GM19468 (cell line): ENCODE results near the gene LRRK1.

Source experiments
- ATAC-seq: cut with Tn5 transposase; IDR thresholded peaks from one replicate; pipeline ENCODE4 v1.9.1; 2021; ENCODE audit warnings: mild to moderate bottlenecking, moderate library complexity, moderate number of reproducible peaks; ENCODE audit not compliant: unreplicated experiment; ENCODE audit errors: extremely low read depth

The LRRK1 gene

DNA sequence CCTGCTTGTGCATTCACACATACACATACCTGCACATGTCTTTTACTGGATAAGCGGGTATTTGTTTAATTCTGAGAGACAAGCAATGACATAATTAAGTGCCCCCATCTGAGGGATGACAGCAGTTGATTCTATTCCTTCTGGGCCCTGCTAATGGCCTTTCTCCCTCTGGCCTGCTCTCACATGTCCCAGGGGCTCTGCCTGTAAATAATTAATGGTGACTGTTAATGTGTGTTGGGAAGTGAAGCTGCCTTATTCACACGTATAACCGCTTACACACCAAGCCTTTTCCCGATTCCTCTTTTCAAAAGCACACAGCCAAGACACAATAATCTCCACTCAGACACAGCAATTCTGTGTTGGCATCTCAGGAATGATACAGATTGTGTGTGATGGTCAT, 47.8 kb downstream of the LRRK1 start:
- ATAC-seq: peak; percentile 56

DNA sequence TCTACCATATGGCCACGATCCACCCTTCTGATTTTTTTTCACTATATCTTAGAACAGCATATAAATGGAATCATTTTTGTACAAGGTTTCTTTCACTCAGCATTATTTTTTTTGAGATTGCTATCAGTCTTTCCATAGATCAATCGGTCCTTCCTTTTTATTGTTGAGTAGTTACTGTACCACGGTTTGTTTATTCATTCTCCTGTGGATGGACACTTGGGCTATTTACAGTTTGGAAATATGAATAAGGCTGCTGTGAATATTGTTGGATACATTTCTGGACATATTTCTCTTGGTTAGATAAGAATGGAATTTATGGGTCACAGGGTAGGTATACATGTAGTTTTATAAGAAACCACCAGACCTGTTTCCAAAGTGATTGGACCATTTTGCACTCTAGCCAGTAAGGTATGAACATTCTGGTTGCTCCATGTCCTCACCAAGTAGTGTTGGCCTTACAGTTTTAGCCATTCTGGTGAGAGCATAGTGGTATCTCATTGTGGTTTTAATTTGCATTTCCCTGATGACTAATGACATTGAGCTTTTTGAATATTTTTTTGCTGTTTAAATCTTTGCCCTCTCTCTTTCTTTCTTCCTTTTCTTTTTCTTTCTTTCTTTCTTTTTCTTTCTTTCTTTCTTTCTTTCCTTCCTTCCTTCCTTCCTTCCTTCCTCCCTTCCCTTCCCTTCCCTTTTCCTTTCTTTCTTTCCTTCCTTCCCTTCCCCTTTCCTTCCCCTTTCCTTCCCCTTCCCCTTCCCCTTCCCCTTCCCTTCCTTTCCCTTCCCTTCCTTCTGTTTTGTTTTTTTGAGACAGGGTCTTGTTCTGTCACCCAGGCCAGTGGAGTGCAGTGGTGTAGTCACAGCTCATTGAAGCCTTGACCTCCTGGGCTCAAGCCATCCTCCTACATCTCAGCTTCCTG, 49.2 kb downstream of the LRRK1 start:
- ATAC-seq: peak; percentile 52

DNA sequence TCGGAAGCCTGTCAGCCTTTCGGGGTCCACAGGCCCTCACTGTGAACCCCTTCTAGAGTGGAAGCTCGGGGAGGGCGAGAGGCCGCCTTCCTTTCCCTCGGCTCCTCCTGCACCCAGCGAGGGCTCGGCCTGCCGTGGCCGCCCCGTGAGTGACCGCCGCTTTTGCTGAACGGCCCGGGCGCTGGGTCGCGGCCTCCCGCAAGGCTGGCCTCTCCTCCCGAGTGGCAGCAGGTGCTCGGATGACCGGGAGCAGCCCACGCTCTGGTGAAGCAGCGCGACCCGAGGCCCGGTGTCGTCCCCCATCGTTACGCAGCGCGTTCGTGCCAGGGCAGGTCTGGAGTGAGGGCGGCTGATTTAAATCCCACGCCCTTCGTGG, 53.8 kb downstream of the LRRK1 start:
- no peak for ATAC-seq

GRCh38 chr15:100973351-100974111, 54.4 kb downstream of the LRRK1 start:
- ATAC-seq: no peak

GRCh38 chr15:100975043-100975442, 55.9 kb downstream of the LRRK1 start:
- no peak for ATAC-seq

DNA sequence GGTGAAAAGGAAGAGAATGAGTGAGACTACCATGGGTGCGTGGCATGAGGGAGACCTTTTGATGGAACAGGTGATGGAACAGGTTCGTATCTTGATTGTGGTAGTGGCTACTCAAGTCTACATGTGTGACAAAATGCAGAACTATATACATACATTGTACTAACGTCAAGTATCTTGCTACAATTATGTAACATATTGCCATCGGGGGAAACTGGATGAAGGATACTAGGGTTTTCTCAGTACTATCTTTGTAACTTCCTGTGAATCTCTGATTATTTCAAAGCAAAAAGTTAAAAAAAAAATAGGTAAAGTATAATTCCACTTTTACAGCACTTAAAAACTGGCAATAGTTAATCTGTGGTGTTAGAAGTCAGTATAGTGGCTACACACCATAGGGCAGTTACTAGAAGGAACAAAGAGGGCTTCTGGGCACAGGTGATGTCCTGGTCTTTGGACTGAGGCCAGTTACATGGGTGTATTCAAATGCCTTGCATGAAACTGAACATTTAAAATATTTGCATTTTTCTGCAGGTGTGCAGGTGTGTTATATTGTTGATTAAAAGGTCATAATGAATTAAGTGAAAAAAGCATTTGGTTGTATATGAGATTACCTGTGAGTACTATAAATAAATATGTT, 61.4 kb downstream of the LRRK1 start:
- ATAC-seq: no peak

- no peak for ATAC-seq
These were observed 61.9 kb downstream of the LRRK1 start for GRCh38 chr15:100981086-100981485.

GRCh38 chr15:100983221-100983620, 64.1 kb downstream of the LRRK1 start:
- no peak for ATAC-seq

DNA sequence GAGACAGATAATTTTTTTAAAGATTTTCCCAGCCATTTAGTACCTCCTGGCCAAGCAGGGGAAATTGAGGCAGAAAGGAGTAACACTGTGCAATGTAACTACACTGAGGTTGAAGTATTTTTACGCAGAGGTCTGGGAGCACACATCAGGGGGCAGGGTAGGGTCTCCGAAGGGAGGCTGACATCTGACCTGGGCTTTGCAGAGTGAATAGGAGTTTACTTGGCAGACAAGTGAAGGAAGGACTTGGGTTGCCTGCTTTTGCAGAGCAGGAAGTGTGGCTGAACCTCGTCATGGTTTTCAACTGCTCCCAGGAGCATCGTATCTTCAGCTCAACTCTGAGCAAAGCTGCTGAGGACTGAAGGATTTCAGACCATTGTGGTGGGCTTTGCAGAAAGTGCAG, 66.2 kb downstream of the LRRK1 start:
- no peak for ATAC-seq

GRCh38 chr15:100986158-100986896, 67.2 kb downstream of the LRRK1 start:
- no peak for ATAC-seq

- no peak for ATAC-seq
These were observed 68.0 kb downstream of the LRRK1 start for GRCh38 chr15:100987143-100987542.

DNA sequence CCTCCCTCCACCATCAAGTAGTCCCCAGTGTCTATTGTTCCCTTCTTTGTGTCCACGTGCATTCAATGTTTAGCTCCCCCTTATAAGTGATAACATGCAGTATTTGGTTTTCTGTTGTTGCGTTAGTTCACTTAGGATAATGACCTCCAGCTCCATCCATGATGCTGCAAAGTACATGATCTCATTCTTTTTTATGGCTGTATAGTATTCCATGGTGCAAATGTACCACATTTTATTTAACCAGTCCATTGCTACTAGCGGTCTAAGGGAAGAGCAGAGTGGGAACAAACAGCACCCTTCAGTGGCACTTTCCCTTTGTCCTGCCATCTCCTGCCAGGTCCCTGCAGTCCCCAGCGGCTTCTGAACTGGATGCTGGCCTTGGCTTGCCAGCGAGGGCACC, 69.1 kb downstream of the LRRK1 start:
- no peak for ATAC-seq

DNA sequence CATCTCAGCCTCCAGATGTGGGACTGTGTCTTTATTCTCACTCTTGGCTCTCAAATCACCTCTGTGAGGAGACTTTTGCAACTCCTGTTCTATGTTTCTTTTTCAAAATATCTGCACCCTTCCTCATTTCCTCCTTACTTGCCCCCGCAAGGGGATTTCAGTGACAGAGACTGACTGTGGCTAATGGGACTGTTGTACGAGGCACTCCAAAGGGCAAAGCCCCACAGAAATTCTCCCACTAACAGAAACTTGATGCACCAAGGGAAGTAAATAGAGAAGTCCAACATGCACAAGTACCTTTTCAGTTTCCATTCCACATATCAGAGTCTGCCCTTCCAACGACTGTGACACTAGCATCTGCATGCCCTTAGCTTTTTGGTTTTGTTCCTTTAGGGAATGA, 69.7 kb downstream of the LRRK1 start:
- ATAC-seq: no peak

DNA sequence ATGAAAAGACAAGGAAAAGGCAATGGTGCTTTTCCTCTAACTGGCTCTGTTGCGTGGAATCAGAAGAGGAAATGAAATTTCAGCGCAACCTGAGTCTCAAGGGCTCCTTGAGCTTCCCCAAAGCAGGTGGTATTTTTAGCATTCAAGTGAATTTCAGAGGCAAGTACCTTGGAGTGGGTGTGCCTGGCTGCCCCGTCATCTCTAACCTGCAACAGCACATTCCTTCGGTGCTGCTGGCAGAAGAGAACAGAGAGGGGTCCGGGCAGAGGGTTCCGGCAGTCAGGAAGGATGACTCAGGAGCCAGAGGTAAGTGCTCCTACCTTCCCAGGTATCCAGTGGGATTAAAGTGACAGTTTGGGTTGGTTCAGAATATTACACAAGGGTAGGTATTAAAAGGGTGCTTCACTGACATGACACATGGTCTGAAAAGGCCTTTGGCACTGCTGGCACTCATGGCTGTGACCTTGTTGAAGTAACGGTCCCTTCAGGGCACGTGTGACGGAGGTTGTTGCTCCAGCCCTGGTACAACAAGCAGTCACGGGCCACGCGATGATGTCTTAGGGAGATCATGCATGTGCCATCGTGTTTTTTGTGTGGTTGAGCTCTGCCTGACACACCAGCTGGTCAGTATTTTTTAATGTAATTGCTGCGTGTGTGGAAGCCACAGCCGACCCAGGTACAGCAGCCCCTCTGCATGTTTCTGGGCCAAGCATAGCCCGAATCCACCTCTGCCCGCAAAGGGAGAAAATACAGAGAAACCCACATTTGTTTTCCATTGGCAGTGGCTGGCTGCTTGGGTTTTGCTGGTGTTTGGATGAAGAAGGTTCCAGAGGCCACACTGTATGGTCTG, 75.7 kb downstream of the LRRK1 start:
- ATAC-seq: no peak

- no peak for ATAC-seq
These were observed 76.6 kb downstream of the LRRK1 start for GRCh38 chr15:100995471-100996430.

DNA sequence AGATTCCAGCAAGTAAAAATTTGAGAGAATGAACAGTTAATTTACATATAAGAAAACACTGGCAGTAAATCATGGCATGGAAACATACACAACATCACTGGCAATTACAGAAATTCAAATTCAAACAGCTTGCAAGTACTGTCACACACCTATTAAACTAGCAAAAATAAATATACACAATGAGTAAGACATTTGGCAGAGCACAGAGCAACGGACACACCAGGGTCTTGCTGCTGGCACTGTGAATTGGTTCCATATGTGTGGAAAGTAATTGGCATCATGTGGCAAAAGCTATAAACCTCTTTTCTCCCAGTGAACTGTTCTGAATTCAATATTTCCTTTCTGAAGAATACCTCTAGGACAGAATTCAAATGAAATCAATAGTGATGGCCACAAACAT, 78.3 kb downstream of the LRRK1 start:
- no peak for ATAC-seq

DNA sequence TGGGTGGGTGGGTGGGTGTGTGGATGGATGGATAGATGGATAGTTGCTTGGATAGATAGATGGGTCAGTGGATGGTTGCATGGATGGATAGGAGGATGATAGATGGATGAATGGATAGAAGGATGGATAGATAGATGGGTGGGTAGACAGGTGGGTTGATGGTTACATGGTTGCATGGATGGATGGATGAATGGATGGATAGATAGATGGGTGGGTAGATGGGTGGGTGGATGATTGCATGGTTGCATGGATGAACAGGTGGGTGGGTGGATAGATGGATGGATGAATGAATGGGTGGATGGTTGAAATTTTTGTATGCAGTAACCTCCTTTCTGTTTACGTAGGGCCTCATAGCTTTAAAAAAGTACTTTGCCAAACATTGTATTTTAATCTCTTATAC, 79.5 kb downstream of the LRRK1 start:
- no peak for ATAC-seq

GRCh38 chr15:100999369-100999768, 80.2 kb downstream of the LRRK1 start:
- no peak for ATAC-seq
